ENCODE data around the gene CAB39L.

- TF ChIP-seq, protein P1, sequence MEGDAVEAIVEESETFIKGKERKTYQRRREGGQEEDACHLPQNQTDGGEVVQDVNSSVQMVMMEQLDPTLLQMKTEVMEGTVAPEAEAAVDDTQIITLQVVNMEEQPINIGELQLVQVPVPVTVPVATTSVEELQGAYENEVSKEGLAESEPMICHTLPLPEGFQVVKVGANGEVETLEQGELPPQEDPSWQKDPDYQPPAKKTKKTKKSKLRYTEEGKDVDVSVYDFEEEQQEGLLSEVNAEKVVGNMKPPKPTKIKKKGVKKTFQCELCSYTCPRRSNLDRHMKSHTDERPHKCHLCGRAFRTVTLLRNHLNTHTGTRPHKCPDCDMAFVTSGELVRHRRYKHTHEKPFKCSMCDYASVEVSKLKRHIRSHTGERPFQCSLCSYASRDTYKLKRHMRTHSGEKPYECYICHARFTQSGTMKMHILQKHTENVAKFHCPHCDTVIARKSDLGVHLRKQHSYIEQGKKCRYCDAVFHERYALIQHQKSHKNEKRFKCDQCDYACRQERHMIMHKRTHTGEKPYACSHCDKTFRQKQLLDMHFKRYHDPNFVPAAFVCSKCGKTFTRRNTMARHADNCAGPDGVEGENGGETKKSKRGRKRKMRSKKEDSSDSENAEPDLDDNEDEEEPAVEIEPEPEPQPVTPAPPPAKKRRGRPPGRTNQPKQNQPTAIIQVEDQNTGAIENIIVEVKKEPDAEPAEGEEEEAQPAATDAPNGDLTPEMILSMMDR (IDR thresholded peaks at IDR 0.05), result no peak
- TF ChIP-seq POLR2A (IDR thresholded peaks at IDR 0.05), result no peak
Measured at GRCh38 chr13:49466292-49466838, 22.5 kb upstream of the CAB39L start.
